ENCODE results near the gene GBA2. TPM values are rescaled to one million over a fixed set of nuclear protein-coding genes. Genes with fewer than 3 reads are reported as not detected.
A peak's percentile ranks its signal among the peaks of the same experiment; 100 is the strongest.

GBA2 gene
- total RNA-seq, 2 donors from 2014 or later, result 48.5 to 55.4 TPM

DNA sequence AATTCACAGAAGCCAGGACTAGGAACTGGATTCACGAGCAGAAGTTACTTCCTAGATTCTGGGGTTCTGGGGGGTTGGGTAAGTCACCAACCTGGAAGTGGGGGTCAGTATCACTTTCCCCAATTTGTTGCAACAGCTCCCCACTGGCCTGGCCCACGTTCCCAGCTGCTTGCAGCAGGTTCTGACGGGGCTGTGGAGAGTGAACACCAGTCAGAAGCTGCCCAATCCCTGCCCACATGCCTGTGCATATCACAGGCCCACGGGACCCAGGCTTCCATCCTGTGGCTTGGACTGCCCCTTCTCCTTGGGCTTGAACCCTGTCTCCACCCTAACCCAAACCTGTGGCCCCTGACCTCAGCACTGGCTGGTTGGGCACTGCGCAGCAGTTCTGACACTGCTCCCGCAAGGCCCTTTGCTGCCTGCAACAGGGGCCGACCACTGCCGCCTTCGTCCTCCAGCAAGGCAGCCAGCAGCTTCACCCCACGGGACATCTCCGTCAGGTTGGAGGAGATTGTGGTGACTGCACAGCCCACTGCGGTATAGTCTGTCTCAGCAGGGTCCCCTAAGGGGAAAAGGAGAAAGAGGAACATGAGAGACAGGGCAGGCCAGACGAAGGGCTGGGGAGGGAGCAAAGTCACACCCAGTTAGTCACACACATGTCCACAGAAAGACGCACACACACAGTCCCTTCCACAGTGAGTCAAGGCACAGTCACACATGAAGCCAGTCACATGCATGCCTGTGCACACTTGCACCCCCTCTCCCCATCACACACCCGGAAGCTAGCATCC is 30.1 kb downstream of the GBA2 start:
- no peak overlapping the region for H3K27ac ChIP-seq

DNA sequence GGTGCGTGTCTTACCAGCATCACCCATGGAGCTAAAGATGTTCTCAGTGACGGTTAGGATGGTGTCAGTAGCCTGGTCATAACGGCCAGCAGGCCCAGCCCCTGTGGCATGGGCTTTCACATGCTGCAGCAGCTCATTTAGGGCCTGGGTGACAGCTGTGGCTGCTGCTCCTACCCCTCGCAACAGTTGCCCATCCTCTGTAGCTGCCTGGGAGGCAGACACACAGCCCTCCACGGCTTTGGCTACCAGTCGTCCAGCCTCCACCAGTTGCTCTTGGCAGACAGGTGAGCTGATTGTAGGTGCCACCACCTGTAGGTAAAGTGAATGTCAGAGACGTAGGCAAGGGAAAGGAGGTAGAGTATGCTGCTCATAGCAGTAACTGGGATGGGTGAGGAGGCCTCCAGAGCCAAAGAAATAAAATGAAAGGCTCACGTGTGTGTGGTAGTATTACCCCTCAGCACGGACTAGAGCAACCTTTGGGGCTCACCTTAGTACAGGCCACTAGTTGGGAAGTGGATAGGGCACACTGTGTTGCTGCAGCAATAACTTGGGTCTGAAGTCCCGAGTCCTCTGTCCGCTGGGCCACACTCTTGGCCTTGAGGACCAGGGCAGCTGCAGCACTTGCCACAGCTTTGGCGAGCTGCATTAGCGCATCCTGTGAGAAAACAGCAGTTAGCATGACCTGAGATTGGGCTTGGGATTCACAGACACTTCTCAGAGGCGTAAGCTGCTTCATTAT is 31.7 kb downstream of the GBA2 start:
- WGBS, result 88% methylated on average over 14 of the region's 14 CpGs
- Histone ChIP-seq H3K4me3 (no peak overlapping the region), H3K4me1 (replicated peaks) (no peaks in the 10 kb centered on the region), H3K36me3 (peaks cover 55 to 66% of the 10 kb centered on the region in 2 donors), H3K27ac (no peak overlapping the region), H3K9me3 (no peaks in the 10 kb centered on the region), H3K27me3 (replicated peaks; ENCODE audit: insufficient read depth) (no peaks in the 10 kb centered on the region)
- no peak for TF ChIP-seq POLR2A (IDR thresholded peaks at IDR 0.05)
- no peak for TF ChIP-seq CTCF (IDR thresholded peaks at IDR 0.05)
- DNase-seq (ENCODE audit: low spot score), result no peak
- intact Hi-C loops (cut with DNase I), result no loop called here

More for the DNA sequence above, 30.1 kb downstream of the GBA2 start:
- DNase-seq (ENCODE audit: low spot score), result no peak
- Histone ChIP-seq H3K36me3 (peaks cover 54% of the 10 kb centered on the region in 2 donors), H3K27me3 (replicated peaks; ENCODE audit: insufficient read depth) (no peaks in the 10 kb centered on the region), H3K9me3 (no peaks in the 10 kb centered on the region), H3K4me1 (replicated peaks) (no peaks in the 10 kb centered on the region), H3K4me3 (no peak overlapping the region)
- TF ChIP-seq CTCF (IDR thresholded peaks at IDR 0.05), result no peak
- TF ChIP-seq POLR2AphosphoS5 (IDR thresholded peaks at IDR 0.05), result no peak
- TF ChIP-seq POLR2A (IDR thresholded peaks at IDR 0.05), result no peak
- 92% methylated on average over 15 of the region's 15 CpGs for WGBS
- intact Hi-C loops (cut with DNase I), result no loop called here

DNA sequence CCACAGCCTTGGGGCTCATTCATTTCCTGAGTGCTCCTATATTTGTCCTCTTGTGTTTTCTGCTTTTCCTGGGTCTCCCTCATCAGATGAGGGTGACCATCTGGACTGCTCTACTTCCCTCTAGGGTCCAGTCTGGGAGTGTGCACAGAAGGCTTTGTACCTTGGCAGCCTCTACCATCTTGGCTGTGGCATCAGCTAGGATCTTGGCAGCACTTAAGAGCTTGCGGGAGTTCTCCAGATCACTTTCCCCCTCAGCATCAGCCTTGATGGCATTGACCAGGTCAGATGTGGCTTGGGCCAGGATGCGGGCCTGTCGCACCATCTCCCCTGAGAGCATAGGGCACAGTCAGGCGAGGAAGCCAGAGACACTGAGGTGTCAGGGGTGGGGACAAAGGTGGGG is 32.8 kb downstream of the GBA2 start:
- 81% methylated on average over 4 of the region's 4 CpGs for WGBS
- TF ChIP-seq CTCF (IDR thresholded peaks at IDR 0.05) (no peak), POLR2AphosphoS5 (IDR thresholded peaks at IDR 0.05) (peak; percentile 10), POLR2A (IDR thresholded peaks at IDR 0.05) (no peak)
- intact Hi-C loops (cut with DNase I), result no loop called here
- DNase-seq (ENCODE audit: low spot score), result no peak
- H3K4me1 ChIP-seq (replicated peaks), result no peaks in the 10 kb centered on the region
- peaks cover 64 to 76% of the 10 kb centered on the region in 2 donors for H3K36me3 ChIP-seq
- H3K27me3 ChIP-seq (replicated peaks; ENCODE audit: insufficient read depth), result no peaks in the 10 kb centered on the region
- H3K27ac ChIP-seq, result no peak overlapping the region
- H3K9me3 ChIP-seq, result no peaks in the 10 kb centered on the region
- H3K4me3 ChIP-seq, result no peak overlapping the region

GRCh38 chr9:35714579-35715252 is 34.3 kb downstream of the GBA2 start:
- peaks cover 62 to 74% of the 10 kb centered on the region in 2 donors for H3K36me3 ChIP-seq
- DNase-seq (ENCODE audit: low spot score), result no peak
- H3K27ac ChIP-seq, result no peak overlapping the region
- intact Hi-C loops (cut with DNase I), result no loop called here
- no peak overlapping the region for H3K4me3 ChIP-seq
- no peaks in the 10 kb centered on the region for H3K27me3 ChIP-seq (replicated peaks; ENCODE audit: insufficient read depth)
- H3K4me1 ChIP-seq (replicated peaks), result no peaks in the 10 kb centered on the region
- H3K9me3 ChIP-seq, result no peaks in the 10 kb centered on the region
- WGBS, result 92% methylated on average over 13 of the region's 13 CpGs
- TF ChIP-seq CTCF (IDR thresholded peaks at IDR 0.05), result no peak
- no peak for TF ChIP-seq POLR2A (IDR thresholded peaks at IDR 0.05)
- no peak for TF ChIP-seq POLR2AphosphoS5 (IDR thresholded peaks at IDR 0.05)

Measured in prostate gland (tissue), 2 donors.